HG02840 (cell line): ENCODE results near the gene PCDHB6.
"Not testable (repeated sequence)": the region's sequence is repeated elsewhere in the genome, so short reads cannot be mapped to it uniquely, and the experiment has no call there.

Experiments
- ATAC-seq: cut with Tn5 transposase; IDR thresholded peaks from one replicate; pipeline ENCODE4 v1.9.1; 2021; ENCODE audit warnings: mild to moderate bottlenecking, moderate library complexity, moderate number of reproducible peaks; ENCODE audit not compliant: unreplicated experiment, low FRiP score

The PCDHB6 gene

GRCh38 chr5:141157356-141157755, 7.5 kb downstream of the PCDHB6 start:
- ATAC-seq: not testable (repeated sequence)

GRCh38 chr5:141157901-141158300, 8.0 kb downstream of the PCDHB6 start:
- ATAC-seq: not testable (repeated sequence)

- ATAC-seq: no peak
These were observed 22.7 kb downstream of the PCDHB6 start, which contains the start of gene PCDHB7 for GRCh38 chr5:141172381-141173204. PCDHB7 (plus strand) TSS chr5:141172644; CDS start chr5:141172836, 192 bp downstream.

- not testable (repeated sequence) for ATAC-seq
These were observed 24.6 kb downstream of the PCDHB6 start for GRCh38 chr5:141174291-141175104.

GRCh38 chr5:141175933-141176332, 26.1 kb downstream of the PCDHB6 start:
- ATAC-seq: no peak

- ATAC-seq: not testable (repeated sequence)
These were observed 27.8 kb downstream of the PCDHB6 start, which contains the start of gene PCDHB8 for GRCh38 chr5:141177577-141178191. PCDHB8 (plus strand) TSS chr5:141177790; CDS start chr5:141178035, 245 bp downstream.

- not testable (repeated sequence) for ATAC-seq
These were observed 29.5 kb downstream of the PCDHB6 start for GRCh38 chr5:141179371-141179770.

- ATAC-seq: not testable (repeated sequence)
These were observed 30.0 kb downstream of the PCDHB6 start for GRCh38 chr5:141179876-141180275.

- ATAC-seq: no peak
These were observed 30.5 kb downstream of the PCDHB6 start for GRCh38 chr5:141180313-141180712.

GRCh38 chr5:141182248-141182647, 32.4 kb downstream of the PCDHB6 start, which contains the start of gene PCDHB16:
PCDHB16 (plus strand) TSS chr5:141182387; CDS start chr5:141182560, 173 bp downstream.
- ATAC-seq: no peak

GRCh38 chr5:141184117-141184855, 34.4 kb downstream of the PCDHB6 start:
- ATAC-seq: not testable (repeated sequence)

- no peak for ATAC-seq
These were observed 37.1 kb downstream of the PCDHB6 start, which contains the start of gene PCDHB9 for GRCh38 chr5:141186897-141187512. PCDHB9 (plus strand) TSS chr5:141187161; CDS start chr5:141187319, 158 bp downstream.

GRCh38 chr5:141188682-141189081, 38.8 kb downstream of the PCDHB6 start:
- not testable (repeated sequence) for ATAC-seq

- ATAC-seq: not testable (repeated sequence)
These were observed 39.3 kb downstream of the PCDHB6 start for GRCh38 chr5:141189131-141189530.

GRCh38 chr5:141192110-141192725, 42.4 kb downstream of the PCDHB6 start, which contains the start of gene PCDHB10:
PCDHB10 (plus strand) TSS chr5:141192353; CDS start chr5:141192553, 200 bp downstream.
- ATAC-seq: no peak

GRCh38 chr5:141194332-141194731, 44.5 kb downstream of the PCDHB6 start:
- ATAC-seq: not testable (repeated sequence)

- no peak for ATAC-seq
These were observed 46.5 kb downstream of the PCDHB6 start for GRCh38 chr5:141196363-141196762.

GRCh38 chr5:141199359-141200235, 49.7 kb downstream of the PCDHB6 start, which contains the start of gene PCDHB11:
PCDHB11 (plus strand) TSS chr5:141199627; CDS start chr5:141199775, 148 bp downstream.
- no peak for ATAC-seq
